ENCODE results near the gene FHL1. TPM values are rescaled to one million over a fixed set of nuclear protein-coding genes. Genes with fewer than 3 reads are reported as not detected.

FHL1 gene
- total RNA-seq, 4 donors from 2014 or later = 85.9 to 140 (median 107) TPM

GRCh38 chrX:136207546-136207945 is 60.2 kb downstream of the FHL1 start:
- DNase-seq (ENCODE audit: low spot score in 2 of 2) = no peak
- intact Hi-C loops (cut with DNase I; ENCODE audit: low total_unique reads) = no loop called here
- TF ChIP-seq POLR2A (IDR thresholded peaks at IDR 0.05) = no peak
- no peak for TF ChIP-seq CTCF (IDR thresholded peaks at IDR 0.05)
- no peak overlapping the region for H3K4me3 ChIP-seq (ENCODE audit: low read depth, poor library complexity, severe bottlenecking)
- 82 to 89% methylated on average over 4 of the region's 4 CpGs for WGBS, 2 donors

- TF ChIP-seq CTCF (IDR thresholded peaks at IDR 0.05) (no peak), POLR2A (IDR thresholded peaks at IDR 0.05) (no peak)
- intact Hi-C loops (cut with DNase I; ENCODE audit: low total_unique reads) = no loop called here
- H3K4me3 ChIP-seq (ENCODE audit: low read depth, poor library complexity, severe bottlenecking) = no peak overlapping the region
- 50 to 58% methylated on average over 17 to 28 of the region's 28 CpGs for WGBS, 2 donors
- peak in 1 of 2 donors; percentile 89 for DNase-seq (ENCODE audit: low spot score in 2 of 2)
These were observed 61.8 kb downstream of the FHL1 start for GRCh38 chrX:136209016-136209738.

GRCh38 chrX:136209751-136210150 is 62.4 kb downstream of the FHL1 start:
- WGBS, 2 donors = 62 to 66% methylated on average over 9 of the region's 9 CpGs
- intact Hi-C loops (cut with DNase I; ENCODE audit: low total_unique reads) = no loop called here
- no peak for DNase-seq (ENCODE audit: low spot score in 2 of 2)
- TF ChIP-seq POLR2A (IDR thresholded peaks at IDR 0.05) (no peak), CTCF (IDR thresholded peaks at IDR 0.05) (no peak)
- H3K4me3 ChIP-seq (ENCODE audit: low read depth, poor library complexity, severe bottlenecking) = no peak overlapping the region

- intact Hi-C loops (cut with DNase I; ENCODE audit: low total_unique reads) = no loop called here
- no peak for TF ChIP-seq POLR2A (IDR thresholded peaks at IDR 0.05)
- TF ChIP-seq CTCF (IDR thresholded peaks at IDR 0.05) = no peak
- 66 to 71% methylated on average over 7 of the region's 7 CpGs for WGBS, 2 donors
These were observed 62.9 kb downstream of the FHL1 start for GRCh38 chrX:136210243-136210642.

GRCh38 chrX:136210806-136211205 is 63.5 kb downstream of the FHL1 start:
- no peak overlapping the region for H3K4me3 ChIP-seq (ENCODE audit: low read depth, poor library complexity, severe bottlenecking)
- WGBS, 2 donors = 64 to 66% methylated on average over 5 of the region's 5 CpGs
- TF ChIP-seq CTCF (IDR thresholded peaks at IDR 0.05) (no peak), POLR2A (IDR thresholded peaks at IDR 0.05) (no peak)
- no peak for DNase-seq (ENCODE audit: low spot score in 2 of 2)
- intact Hi-C loops (cut with DNase I; ENCODE audit: low total_unique reads) = no loop called here

More at GRCh38 chrX:136210243-136210642, 62.9 kb downstream of the FHL1 start:
- DNase-seq (ENCODE audit: low spot score in 2 of 2) = no peak
- H3K4me3 ChIP-seq (ENCODE audit: low read depth, poor library complexity, severe bottlenecking) = no peak overlapping the region

Measured in lower leg skin (tissue), 4 donors.